IPS DF 4.7 (cell line): ENCODE results near the gene GPR27.

ENCODE experiments used
- DNase-seq: peaks from one replicate; pipeline ENCODE4 v3.0.0-alpha.2; 2013; ENCODE audit warnings: low spot score; ENCODE audit errors: extremely low read depth

Gene GPR27

GRCh38 chr3:71732637-71733036 lies 21.0 kb upstream of the GPR27 start:
- DNase-seq, result no peak

- DNase-seq, result no peak
These were observed 20.3 kb upstream of the GPR27 start for GRCh38 chr3:71733319-71733718.

GRCh38 chr3:71734881-71735280 lies 18.8 kb upstream of the GPR27 start:
- DNase-seq, result no peak

- no peak for DNase-seq
These were observed 11.0 kb upstream of the GPR27 start for GRCh38 chr3:71742621-71743020.

- DNase-seq, result no peak
These were observed 8.9 kb upstream of the GPR27 start for GRCh38 chr3:71744738-71745137.

- DNase-seq, result no peak
These were observed 2.1 kb upstream of the GPR27 start for GRCh38 chr3:71751602-71752001.

- no peak for DNase-seq
These were observed 589 bp upstream of the GPR27 start for GRCh38 chr3:71752831-71753700.

- DNase-seq, result no peak
These were observed 1.1 kb downstream of the GPR27 start for GRCh38 chr3:71754610-71755253.

GRCh38 chr3:71758091-71758490 lies 4.4 kb downstream of the GPR27 start:
- DNase-seq, result no peak

- no peak for DNase-seq
These were observed 5.7 kb downstream of the GPR27 start for GRCh38 chr3:71759401-71759800.

- no peak for DNase-seq
These were observed 6.5 kb downstream of the GPR27 start for GRCh38 chr3:71760140-71760539.

GRCh38 chr3:71763426-71763825 lies 9.8 kb downstream of the GPR27 start:
- no peak for DNase-seq

- DNase-seq, result no peak
These were observed 17.5 kb downstream of the GPR27 start for GRCh38 chr3:71771126-71771525.

GRCh38 chr3:71771884-71772283 lies 18.2 kb downstream of the GPR27 start:
- DNase-seq, result no peak

GRCh38 chr3:71776538-71776937 lies 22.9 kb downstream of the GPR27 start:
- no peak for DNase-seq

- DNase-seq, result no peak
These were observed 24.7 kb downstream of the GPR27 start for GRCh38 chr3:71778353-71778752.

- DNase-seq, result no peak
These were observed 26.2 kb downstream of the GPR27 start for GRCh38 chr3:71779674-71780377.

GRCh38 chr3:71780430-71780829 lies 26.8 kb downstream of the GPR27 start:
- DNase-seq, result no peak

GRCh38 chr3:71783152-71783551 lies 29.5 kb downstream of the GPR27 start:
- DNase-seq, result no peak

- DNase-seq, result no peak
These were observed 30.7 kb downstream of the GPR27 start for GRCh38 chr3:71784201-71784913.

GRCh38 chr3:71784914-71785531 lies 31.4 kb downstream of the GPR27 start, which contains the start of gene PROK2:
PROK2 (minus strand) TSS chr3:71785148; CDS start chr3:71785052, 96 bp downstream.
- no peak for DNase-seq
